HL-60/S4 treated with phorbol 12-myristate 13-acetate at 8.2 ng/mL for 4 days and 3 days (cell line): Measurements from ENCODE around the gene BST1.
"Not testable (repeated sequence)": the region's sequence is repeated elsewhere in the genome, so short reads cannot be mapped to it uniquely, and the experiment has no call there.

ENCODE experiments used
- in situ Hi-C: fragments of 300-500 bp; cut with MboI; formaldehyde crosslinking; loops from 2 replicates; pipeline ENCODE4 v1.15.0; 2022; ENCODE audit warnings: low sequenced_read_pairs

BST1 gene

DNA sequence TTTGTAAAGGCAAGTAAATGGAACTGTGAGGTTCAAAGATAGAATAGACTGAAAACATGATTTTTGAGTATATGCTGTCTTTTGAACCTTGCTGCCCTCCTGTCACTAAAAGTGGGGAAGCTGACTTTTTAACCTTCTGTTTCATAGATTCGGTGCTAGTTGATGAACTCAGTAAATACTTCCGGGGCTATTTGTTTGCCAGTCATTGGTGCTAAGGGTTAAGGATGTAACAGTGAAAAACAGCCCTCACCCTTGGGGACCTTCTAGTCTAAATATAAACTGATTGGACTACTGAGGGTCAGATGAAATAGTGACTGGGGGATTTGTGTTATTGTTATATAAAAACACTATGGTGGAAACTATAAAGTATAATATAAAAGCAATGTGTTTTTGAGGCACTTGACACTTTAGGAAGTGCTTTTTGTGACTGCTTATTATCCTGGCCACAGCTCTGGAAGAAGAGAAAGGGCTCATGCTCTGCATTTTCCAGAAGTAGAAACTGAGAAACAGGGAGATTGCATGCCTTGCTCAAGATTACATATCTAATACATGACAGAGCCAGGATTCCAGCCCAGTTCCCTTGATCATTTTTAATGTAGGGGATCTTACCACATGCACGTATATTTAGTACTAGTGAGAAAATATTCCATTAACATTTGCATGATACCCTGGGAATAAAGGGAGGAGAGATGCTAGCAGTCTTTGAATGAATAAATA lies 3.9 kb downstream of the BST1 start:
- in situ Hi-C loops, result no loop called here

DNA sequence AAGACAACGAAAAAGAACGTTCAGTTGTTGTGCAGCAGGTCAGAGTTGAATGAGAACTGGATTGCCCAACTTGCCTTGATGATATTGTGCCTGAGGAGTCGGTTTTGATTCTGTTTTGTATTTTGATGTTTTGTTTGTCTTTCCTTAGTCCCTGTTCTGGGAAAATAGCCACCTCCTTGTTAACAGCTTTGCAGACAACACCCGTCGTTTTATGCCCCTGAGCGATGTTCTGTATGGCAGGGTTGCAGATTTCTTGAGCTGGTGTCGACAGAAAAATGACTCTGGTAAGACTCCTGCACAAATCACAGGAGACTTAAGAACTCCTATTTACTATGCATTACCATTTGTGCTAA lies 4.5 kb downstream of the BST1 start:
- in situ Hi-C loops, result no loop called here

DNA sequence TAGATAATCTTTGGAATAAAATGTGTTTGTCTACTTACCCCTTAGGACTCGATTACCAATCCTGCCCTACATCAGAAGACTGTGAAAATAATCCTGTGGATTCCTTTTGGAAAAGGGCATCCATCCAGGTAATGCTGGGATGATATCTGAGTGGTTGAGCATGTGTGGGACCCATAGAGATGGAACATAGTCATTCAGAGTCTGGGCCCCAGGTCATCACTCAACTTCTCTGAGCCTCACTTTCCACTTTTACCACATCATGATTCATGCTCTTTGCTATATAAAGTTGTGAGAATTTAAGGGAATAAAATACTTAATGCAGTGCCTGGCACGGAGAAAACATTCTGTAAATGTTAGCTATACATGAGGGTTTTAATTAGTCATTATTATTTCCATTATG lies 8.9 kb downstream of the BST1 start:
- in situ Hi-C loops, result no loop called here

DNA sequence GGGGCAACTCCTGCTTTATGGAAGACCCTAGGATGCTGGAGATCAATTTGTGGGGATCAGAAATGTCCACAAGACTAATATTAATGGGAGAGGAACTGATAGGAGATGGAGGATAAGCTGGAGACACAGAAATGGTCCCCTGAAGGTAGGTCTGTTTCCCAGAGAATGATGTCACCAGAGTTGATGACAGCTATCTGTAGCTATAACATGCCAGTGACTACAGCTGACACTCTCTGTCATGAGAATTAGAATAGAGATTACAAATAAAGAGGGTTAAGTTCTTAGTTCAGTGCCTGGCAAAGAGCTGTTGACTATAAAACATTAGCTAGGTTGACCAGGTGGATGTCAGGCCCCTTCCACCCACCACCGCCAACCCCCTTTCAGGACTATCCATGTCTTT lies 9.3 kb downstream of the BST1 start:
- in situ Hi-C loops, result no loop called here

DNA sequence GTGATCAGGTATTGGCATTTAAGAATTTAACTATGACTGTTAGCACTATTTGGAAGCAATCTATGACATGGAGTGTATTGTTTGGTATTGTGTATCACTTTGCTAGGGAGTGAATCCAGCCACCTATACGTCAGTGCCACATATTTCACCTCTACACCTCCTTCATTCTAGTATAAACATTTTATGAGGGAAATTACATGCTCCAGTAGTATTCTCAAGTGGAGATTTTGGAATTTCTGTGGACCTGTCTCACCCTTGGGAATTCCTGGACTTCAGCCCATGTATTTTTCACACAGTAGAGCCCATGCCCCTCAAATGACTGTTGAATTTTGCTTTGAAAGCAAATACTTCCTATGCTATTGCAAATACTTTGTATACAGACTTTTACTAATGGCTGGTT lies 11.3 kb downstream of the BST1 start:
- in situ Hi-C loops, result no loop called here

DNA sequence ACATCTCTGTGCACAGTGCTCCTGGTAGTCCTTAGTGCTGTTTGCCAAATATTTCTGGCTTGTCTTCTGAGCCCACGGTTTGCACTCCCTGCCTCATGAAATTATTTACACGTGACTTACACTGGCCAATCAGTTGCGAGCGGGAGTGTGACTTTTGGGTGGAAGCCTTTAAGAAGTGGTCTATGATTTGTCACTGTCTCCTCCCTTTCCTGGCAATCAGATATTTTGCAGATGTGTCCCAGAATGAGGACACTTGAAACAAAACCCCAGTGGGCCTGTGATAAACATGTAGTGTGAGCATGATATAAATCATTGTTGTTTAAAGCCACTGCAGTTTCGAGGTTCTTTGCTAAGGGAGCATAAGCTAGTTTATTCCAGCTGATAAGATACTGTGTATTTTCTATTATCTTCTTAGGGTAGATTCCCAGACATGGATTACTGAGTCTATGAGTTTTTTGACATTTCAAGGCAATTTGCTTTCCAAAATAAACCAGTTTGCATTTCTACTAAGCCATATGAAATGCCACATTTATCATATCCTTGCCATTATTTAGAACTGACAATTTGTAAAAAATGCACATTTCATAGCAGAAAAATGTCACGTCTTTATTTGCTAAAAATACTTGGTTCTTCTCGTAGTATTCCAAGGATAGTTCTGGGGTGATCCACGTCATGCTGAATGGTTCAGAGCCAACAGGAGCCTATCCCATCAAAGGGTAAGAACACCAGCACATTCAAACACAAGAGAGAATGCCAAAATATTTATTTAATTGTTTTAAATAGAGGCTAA lies 12.0 kb downstream of the BST1 start:
- in situ Hi-C loops, result no loop called here

DNA sequence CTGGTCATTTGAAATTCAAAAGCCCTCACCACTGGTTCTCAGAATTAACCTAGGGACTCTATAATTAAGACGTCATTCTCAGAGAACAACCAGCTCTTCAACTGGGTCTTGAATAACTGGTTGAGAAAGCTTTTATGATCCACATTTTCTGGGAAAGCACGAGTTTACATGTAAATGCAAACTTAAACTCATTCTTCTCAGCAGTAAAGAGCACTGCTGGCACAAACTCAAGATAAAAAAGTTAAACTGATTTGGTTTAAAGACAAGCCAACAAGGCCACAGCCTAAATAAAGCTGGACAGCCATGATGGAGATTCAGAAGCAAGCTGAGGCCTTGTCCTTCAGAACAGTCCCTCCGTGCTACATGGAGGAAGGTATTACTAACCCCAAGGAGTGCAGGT lies 13.2 kb downstream of the BST1 start:
- in situ Hi-C loops, result no loop called here

DNA sequence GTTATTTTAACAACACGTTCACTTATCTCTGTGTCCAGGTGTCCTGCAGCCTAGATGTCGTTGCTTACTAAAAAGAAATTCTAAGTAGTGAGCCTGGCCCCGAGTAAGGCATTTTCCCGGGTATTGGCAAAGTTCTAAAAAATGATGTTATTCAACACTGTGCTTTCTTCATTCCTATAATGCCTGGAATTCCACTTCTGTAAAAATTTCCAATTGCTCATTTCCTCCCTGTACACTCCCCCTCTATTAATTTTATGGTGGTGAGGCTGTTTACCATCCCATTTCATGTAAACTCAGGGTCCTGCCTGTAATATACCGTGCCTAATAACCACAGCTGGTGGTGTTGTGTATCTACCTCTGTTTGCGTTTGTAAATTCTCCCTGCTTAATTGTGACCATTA lies 14.2 kb downstream of the BST1 start:
- in situ Hi-C loops, result no loop called here

DNA sequence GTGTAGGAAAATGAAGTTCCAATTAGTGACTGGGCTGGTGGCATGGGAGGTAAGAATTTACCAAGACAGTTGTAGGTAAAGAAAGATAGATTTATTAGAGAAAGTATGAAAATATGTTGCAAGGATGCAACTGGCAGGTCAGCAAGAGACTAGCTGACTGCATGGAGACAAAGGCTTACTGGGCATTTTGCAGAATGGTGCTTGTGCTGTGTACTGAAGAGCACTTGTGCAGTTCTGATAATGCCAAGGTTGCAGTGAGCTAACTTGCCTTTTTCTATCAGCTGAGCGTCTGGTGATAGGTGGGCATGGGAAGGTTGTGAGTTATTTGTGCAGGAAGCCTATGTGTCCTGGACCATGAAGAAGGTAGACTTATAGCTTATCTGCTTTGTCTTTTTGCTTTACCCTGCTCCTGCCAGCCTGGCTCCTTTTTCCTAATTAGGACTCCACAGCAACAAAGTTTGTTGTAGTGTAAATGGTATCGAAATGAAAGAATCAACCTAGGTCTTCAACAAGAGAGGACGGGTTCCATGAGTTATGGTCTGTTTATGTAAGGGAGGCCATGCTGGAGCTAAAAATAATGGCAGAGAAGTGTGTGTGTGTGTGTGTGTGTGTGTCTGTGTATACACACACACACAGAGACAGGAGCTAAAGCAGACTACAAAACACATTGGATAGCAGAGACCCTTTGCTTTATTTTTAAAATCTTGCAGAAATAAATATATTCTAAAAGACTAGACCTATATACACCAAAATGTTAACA lies 15.0 kb downstream of the BST1 start:
- in situ Hi-C loops, result no loop called here

DNA sequence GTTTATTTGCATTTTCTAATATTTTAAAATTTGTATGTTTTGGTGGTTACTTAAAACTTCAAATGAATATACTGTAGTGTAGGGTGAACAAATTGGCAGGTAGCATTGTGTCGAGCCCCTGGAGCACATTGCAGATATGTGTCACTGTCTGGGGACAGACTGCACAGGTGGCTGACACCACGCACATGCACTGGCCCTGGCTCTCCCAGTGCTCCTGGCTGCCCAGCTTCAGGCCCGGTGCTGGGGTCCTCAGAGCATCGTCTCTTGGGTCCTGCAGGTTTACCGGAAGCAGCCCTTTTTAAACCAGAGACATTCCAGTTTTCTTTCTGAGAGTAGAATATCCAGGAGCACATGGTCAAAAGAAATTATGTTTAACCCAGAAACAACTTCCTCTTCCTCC lies 15.6 kb downstream of the BST1 start:
- in situ Hi-C loops, result no loop called here

DNA sequence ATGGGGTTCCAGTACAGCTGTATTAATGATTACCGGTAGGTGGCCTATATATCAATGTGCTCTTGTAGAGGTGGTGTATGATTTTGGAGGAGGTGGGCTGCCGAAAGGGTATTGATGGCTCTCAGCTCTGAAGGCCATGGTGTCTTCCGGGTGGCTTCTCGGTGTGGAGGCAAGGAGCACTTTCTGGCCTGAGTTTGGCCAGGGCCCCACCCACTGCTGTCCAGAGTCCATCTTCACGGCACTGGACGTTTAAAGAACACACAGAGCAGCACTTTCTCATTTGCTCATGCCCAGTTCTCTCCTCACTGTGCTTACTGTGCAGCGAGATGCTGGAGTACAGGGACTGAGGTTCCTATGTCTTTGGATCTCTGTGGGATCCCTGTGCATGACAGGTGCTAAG lies 16.1 kb downstream of the BST1 start:
- in situ Hi-C loops, result no loop called here

DNA sequence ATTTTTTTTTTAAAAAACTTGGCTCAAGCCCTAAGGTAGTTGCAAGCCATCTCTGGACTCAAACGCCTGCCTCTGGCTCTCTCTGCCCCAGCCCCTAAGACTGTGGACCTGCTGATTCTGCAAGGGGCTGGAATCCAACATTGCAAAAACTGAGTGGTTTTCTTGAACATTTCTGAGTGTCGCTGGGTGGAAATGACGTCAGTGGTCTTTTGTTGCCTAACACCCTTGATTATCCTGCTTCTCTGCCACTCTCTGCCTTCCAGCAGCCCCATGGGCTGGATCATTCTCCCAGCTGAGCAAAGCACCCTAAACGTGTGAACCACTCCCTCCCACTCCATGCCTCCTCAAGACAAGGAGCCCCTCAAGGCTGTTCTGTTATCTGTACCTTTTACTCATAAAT lies 16.6 kb downstream of the BST1 start:
- in situ Hi-C loops, result no loop called here

DNA sequence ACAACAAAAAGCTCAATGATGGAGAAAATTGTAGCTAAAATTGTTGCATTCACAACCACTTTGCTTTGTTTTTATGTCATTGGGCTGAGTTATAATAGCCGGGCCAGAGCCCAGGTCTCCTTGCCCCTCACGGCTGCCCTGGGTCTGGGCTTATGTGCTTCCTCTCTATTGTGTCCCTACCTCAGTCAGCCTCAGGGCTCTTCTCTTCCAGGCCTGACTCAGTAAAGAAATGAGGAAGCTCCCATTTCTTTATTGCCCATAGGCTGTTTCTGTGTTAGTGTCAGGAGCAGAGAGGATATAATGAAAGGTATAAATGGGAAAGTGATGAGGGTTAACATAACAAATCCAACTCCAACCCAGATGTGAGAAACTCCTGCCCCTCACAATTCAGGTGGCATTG lies 18.0 kb downstream of the BST1 start:
- in situ Hi-C loops, result no loop called here

DNA sequence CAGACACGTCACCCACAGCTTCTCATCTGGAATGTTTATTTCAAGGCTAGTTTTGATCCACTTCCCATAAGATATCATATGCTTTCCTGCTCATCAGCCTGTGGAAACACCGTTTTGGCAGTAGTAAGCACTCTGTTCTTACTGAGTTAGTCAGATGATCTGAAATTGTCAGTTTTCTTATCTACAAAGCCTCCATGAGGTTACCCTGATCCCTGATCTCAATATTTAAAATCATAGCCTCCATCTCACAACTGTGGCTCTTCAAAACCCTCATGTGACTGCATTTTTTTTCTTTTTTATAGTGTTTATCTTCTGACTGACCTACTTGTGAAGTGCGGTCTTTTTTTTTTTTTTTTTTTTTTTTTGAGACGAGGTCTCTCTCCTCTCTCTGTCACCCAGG lies 22.7 kb downstream of the BST1 start:
- in situ Hi-C loops, result no loop called here

DNA sequence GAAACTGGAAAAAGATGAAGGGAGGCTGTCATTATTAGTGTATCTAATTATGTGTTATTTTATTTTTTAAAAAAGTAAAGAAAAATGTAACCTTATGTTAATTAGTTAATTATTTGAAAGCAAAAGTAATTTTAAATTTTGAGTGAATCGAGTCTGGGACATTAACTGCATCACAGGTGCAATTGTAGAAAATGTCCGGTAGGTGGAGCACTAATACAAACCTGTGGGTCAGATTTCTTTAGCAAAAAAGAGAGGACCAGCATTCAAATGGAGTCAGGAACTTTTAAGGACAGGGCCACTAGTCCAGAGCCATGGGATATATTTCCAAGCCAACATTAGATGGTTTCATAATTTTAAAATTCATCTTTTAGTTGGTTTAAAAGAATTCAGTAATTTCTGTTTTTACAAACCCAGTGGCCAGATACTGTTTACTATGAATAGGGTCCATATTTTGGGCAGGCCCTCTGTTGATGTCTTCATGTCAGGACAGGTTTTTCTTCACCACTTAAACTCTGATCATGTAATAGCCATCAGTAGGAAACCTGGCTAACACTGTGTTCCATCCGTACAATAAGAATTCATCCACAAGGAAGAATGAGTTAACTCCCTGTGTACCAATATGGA lies 27.2 kb downstream of the BST1 start:
- in situ Hi-C loops, result no loop called here

DNA sequence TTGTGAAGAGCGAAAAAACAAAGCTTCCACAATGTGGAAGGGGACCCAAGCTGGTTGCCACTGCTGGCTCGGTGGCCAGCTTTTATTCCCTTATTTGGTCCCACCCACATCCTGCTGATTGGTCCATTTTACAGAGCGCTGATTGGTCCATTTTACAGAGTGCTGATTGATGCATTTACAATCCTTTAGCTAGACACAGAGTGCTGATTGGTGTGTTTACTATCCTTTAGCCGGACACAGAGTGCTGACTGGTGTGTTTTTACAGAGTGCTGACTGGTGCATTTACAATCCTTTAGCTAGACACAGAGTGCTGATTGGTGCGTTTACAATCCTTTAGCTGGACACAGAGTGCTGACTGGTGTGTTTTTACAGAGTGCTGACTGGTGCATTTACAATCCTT lies 30.2 kb downstream of the BST1 start:
- in situ Hi-C loops, result not testable (repeated sequence)

DNA sequence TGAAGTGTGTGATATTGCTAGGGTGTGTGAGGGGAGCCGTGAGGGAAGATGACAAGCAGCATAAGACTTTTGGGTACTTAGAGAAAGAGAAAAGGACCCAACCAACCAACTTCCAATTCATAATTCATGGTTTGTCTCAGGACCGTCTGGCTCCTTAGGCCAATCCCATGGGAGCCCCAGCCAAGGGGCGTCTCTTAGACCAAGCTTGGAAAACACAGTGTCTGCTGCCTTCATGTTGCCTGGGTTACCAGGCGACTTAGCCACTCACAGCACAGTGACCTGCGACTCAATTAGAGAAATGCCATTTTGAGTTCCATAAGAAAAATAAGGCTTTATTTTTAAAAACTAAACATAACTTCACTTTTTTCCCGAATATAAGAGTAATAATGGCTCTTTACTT lies 32.7 kb downstream of the BST1 start:
- in situ Hi-C loops, result no loop called here

DNA sequence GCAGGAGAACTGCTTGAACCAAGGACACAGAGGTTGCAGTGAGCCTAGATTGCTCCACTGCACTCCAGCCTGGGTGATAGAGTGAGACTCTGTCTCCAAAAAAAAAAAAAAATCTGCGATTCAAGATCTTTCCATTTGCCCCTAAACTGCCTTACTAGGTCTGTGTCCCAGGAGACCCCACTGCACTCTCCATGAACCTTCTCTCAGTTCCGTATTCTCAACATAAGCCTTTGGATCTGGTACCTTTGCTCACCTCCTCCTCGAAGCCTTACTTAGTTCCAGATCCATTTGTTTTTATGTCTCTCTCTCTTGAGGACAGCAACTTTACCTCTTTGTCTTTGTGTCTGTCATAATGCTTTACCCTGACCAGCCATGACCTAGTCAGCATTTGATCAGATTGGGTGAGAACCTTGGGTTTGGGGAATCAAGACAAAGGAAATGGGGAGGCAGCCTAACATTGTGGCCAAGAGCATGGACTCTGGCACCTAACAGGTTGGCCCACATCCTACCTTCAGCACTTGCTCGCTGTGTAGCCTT lies 33.7 kb downstream of the BST1 start:
- in situ Hi-C loops, result no loop called here

DNA sequence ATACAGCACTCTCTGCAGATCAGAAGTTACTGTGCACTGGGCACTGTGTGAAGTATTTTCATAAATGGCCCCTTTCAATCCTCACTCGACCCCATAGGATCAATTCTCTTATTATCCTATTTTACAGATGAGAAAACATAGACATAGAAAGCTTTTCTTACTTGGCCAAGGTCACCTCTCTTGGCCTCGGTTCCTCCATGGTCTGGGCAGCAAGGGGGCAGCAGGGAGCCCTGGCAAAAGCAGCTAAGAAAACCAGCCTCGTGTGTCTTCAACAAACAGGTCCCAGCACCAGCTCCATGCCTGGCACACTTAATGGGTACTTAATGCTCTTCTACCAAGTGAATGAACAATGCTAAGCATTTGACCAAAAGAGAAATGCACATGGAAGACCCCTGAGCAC lies 34.4 kb downstream of the BST1 start:
- in situ Hi-C loops, result no loop called here

DNA sequence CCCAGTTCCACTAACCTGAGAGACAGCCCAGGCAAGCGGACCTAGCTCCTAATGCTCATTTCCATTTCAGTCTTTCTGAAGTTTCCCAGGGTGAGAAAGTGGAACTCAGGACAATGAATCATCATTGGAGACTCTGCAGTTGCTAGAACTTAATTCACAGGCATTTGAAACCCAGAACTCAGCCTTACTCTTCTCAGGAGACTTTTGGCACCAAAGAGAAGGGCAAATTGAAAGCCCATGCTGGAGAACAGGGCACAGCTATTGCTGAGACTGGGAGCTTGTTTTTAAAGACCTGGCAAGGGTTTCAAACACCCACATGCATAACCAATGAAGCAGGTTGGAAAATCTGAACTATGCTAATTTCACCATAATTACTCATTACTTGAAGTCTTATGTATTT lies 36.0 kb downstream of the BST1 start:
- in situ Hi-C loops, result no loop called here

DNA sequence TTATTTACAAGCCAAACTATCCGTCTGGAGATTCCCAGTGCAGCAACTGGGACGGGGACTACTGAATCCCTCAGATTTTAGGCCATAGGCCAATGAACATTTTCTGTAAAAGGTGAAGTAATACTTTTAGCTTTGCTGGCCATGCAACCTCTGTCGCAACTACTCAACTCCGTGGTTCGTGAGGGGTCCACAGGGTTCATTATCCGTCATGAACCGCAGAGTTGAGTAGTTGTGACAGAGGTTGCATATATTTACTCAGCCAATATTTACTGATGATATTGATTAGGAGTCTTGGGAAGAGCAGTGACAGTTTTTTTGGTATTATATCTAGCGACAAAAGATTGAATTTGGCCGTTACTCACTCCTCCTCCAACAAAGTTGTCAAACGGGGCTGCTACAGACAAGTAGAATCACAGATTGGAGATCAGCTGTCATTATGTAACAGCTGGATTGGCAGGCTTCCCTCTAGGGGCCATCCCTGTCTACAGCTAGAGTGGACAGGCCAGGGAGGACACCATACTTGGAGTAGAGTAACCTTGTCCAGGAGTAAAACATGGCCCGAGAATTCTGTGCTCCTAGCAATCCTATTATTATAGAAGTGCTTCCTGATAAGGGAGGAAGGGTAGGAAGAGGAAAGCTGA lies 38.0 kb downstream of the BST1 start:
- in situ Hi-C loops, result no loop called here
